Measurements from ENCODE around the gene NRCAM.

GRCh38 chr7:108164946-108165345, 291.3 kb downstream of the NRCAM start:
- TF ChIP-seq MAX (IDR thresholded peaks at IDR 0.05) (no peak), CTCF (IDR thresholded peaks at IDR 0.05) (no peak), JUNB (IDR thresholded peaks at IDR 0.05) (no peak), REST (IDR thresholded peaks at IDR 0.05) (no peak), POLR2A (IDR thresholded peaks at IDR 0.05; ENCODE audit: low read length) (no peak), ESRRA (IDR thresholded peaks at IDR 0.05; ENCODE audit: borderline replicate concordance, low read length) (no peak), PHF8 (IDR thresholded peaks at IDR 0.05; ENCODE audit: borderline replicate concordance, low read depth) (no peak), CHD2 (IDR thresholded peaks at IDR 0.05; ENCODE audit: low read length, partially characterized antibody) (no peak), EP300 (IDR thresholded peaks at IDR 0.05) (no peak), TP53 (CRISPR knock-in tag; IDR thresholded peaks at IDR 0.05) (no peak)
